ENCODE data around the gene PEAR1.
A peak's percentile ranks its signal among the peaks of the same experiment; 100 is the strongest.

Gene PEAR1

DNA sequence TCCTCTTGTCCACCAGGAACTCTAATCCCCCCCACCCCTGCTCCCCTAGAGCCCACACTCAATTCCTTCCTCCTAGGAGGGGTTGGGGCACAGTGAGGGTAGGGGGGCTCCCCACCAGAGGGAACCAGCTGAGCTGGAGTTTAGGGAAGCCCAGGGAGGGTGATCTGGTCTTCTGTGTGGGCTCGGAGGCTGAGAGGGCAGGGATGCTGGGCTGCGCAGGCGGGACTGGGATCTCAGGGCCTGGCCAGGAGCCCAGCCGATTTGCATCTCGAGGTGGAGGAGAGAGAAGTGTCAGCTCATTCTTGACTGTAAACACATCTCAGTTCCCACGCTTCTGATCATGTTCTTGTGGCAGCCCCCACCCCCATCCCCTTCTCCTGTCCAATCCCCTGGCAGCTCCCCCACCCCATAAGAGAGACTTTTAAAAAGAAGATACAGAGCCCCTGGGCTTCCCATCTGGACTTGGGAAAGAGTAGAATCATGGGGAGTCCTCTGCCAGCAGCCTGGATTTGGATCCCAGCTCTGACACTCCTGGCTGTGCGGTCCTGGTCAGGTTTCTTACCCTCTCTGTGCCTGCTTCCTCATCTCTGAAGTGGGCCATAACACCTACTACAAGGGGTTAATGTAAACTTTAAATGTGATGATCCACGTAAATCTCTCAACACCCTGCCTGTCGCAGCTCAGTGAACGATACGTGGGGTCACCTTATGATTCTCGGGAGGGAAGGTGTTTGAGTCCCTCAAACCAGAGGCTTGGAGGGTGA, 6.6 kb downstream of the PEAR1 start:
- no peak for DNase-seq
- Mint-ChIP-seq H3K4me1 (peaks cover 17% of the 10 kb centered on the region), H3K9me3 (no peaks in the 10 kb centered on the region), H3K27ac (no peak overlapping the region), H3K27me3 (peaks cover 40% of the 10 kb centered on the region), H3K4me3 (no peak overlapping the region)
- ATAC-seq: no peak

DNA sequence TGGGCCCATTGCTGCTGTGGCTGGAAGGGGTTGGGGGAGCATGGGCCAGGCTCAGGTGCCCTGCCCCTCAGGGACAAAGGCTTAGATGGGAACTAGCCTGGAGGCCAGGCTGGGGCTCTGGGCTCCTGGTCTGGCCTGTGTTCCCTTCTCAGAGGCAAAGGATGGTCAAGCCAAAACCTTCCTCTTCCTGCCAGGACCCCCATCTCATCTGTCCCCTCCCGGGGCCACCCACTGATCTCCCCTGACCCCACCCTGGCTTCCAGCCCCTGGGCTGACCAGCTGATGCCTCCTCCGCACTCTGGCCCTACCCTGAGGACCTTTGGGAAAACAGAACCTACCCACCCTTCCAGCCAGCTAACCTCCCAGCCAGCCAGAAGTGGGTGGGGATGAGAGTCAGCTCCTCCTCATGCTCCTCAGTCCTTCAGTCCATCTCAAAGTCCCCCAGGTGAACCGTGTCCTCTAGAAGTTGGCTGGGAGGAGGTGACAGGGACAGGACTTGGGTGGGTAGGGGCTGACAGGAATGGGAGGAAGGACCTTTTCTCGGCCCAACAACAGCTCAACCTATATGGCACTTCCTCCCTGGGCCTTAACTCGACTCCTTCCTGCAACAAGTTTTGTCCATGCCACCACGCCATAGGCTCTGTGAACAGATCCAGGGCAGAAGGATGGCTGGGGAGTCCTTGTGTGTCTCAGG, 7.5 kb downstream of the PEAR1 start:
- Mint-ChIP-seq H3K4me1 (peaks cover 17% of the 10 kb centered on the region), H3K9me3 (no peaks in the 10 kb centered on the region), H3K27ac (no peak overlapping the region), H3K4me3 (no peak overlapping the region), H3K27me3 (peaks cover 33% of the 10 kb centered on the region)
- no peak for ATAC-seq
- DNase-seq: no peak

DNA sequence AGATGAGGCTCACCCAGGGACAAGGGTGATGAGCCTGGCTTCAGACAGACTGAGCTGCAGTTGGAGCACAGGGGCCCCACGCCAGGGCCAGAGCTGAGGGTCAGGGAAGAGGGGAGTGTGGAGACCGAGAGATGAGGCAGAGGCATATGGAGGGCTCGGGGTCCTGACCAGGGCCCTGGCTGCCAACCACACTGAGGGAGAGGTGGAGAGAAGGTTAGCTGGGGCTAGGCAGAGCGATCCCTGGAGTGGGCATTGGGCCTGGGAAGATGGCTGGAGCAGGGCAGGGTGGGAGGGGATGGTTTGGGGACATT, 8.0 kb downstream of the PEAR1 start:
- H3K27ac Mint-ChIP-seq: no peak overlapping the region
- H3K4me3 Mint-ChIP-seq: no peak overlapping the region
- H3K9me3 Mint-ChIP-seq: no peaks in the 10 kb centered on the region
- peaks cover 28% of the 10 kb centered on the region for H3K27me3 Mint-ChIP-seq
- DNase-seq (no peak), ATAC-seq (no peak)
- peaks cover 17% of the 10 kb centered on the region for H3K4me1 Mint-ChIP-seq

DNA sequence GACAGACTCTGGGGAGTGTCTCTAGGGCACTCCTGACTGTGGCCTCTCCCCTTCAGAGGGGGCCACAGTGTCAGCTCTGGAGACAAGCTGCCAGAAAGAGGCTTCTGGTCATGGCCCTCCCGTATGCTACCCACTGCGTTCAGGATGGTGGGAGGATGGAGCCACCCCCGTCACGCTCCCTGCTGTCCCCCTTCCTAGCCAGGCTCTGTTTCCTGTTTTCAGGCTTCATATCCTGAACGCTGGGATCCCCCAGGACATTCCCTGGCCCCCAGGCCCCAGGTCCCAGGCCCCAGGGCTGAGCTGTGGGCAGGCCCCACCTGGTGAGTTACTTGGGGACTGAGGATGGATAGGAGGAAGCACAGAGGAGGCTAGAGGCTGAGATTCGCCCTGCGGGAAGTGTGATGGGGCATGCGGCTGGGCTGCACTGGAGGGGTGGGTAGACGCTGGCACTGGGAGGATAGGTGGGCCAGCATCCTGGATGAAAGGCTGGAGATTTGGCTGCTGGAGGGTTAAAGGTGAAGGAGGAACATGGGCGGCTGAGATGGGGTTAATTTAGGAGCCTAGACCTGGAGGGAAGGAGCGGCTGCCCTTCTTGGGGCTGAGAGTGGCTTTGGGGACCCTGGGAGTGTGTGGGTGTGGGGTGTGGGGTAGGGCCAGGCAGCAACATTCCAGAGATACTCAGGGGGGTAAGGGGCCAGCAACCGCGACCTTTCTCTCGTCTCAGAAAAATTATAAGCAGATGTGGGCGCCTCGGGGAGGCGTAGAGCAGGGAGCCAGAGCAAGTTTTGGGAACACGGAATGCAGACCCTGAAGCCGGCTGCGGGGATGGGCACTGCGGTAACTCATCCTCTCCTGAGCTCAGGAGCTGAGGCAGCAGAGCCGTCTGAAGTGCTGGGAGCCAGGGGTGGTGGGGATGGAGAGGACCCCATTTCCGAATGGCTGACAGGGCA, 8.7 kb downstream of the PEAR1 start:
- Mint-ChIP-seq H3K27ac (no peak overlapping the region), H3K27me3 (peaks cover 21% of the 10 kb centered on the region), H3K4me1 (peaks cover 20% of the 10 kb centered on the region), H3K9me3 (no peaks in the 10 kb centered on the region), H3K4me3 (no peak overlapping the region)
- no peak for DNase-seq
- no peak for ATAC-seq

DNA sequence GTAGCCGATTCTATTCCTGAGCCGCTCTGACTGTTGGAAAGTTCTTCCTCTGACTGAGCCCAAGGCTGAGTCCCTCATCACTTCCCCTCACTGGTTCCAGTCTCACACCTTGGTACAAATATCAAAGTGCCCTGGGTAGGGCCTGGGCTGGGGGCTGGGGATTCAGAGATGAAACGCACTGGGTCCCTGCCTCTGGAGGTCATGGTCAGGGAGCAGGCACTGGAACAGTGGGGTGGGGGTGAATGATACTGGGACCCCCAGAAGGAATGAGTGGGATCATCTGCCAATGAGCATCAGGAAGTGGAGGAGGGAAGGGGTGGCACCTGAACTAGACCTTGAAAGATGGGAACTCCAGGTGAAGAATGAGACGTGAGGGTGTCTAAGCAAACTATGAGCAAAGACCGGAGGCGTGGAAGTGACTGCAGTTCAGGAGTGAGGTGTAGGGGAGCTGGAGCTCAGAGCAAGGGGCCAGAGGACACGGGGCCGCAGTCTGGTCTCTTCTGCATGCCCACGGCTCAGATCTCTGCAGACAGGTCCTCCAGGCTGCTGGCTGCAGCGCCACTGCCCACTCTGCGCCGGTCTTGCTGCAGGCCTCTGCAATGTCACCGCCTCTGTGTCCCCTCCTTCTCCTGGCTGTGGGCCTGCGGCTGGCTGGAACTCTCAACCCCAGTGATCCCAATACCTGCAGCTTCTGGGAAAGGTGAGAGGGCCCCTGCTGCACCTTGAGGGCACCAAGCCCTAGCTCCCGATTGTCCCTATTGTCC, 10.0 kb downstream of the PEAR1 start:
- no peak overlapping the region for H3K4me3 Mint-ChIP-seq

DNA sequence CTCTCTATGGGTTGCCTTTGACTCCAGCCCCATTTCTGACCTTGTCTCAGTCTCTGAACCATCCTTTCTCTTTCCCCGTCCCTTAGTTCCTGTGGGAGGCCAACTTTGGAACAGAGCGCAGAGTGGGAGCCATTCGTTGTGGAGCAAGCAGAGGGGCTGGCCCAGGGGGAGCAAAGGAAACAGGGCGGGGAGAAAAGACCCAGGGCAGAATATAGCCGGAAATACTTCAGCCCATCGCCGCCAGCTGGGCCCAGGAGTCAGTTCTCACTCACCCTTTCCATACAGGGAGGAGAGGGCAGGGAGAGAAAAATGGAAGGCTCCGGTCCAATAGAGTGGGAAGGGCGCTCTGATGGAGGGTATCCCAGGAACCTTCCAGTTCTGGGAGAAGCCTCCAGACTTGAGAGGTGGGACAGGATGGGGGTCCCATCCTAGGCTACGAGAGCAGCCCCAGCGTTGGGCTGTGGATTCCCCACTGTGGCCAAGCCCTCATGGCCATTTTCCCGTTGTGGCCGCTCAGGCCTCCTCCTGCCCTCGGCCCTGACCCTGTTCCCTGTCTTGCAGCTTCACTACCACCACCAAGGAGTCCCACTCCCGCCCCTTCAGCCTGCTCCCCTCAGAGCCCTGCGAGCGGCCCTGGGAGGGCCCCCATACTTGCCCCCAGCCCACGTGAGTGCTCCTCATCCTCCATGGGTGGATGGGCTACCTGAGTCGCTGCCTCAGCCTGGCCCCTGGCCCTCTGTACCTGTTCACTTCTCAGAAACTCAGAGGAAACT, 10.9 kb downstream of the PEAR1 start:
- ATAC-seq (no peak), DNase-seq (no peak)
- Mint-ChIP-seq H3K4me1 (peaks cover 9% of the 10 kb centered on the region), H3K4me3 (no peak overlapping the region), H3K9me3 (no peaks in the 10 kb centered on the region), H3K27ac (no peak overlapping the region), H3K27me3 (no peaks in the 10 kb centered on the region)

More for the DNA sequence above, 10.0 kb downstream of the PEAR1 start:
- DNase-seq: no peak
- ATAC-seq: no peak
- Mint-ChIP-seq H3K27ac (no peak overlapping the region), H3K4me1 (peaks cover 13% of the 10 kb centered on the region), H3K27me3 (peaks cover 8% of the 10 kb centered on the region), H3K9me3 (no peaks in the 10 kb centered on the region)

DNA sequence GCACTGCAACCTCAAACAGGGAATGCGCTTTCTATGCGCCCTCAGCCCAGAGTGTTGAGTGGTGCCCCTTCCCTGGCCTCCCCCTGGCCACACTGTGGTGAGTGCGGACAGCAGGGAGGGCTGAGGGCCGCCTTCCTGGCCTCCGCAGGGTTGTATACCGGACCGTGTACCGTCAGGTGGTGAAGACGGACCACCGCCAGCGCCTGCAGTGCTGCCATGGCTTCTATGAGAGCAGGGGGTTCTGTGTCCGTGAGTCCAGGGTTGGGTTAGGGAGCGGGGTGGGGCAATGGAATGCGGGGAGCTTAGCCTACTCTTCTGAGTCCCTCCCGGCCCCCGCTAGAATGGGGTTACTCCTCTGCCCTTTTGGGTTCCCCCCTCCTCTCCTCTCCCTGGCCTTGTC, 11.7 kb downstream of the PEAR1 start:
- Mint-ChIP-seq H3K9me3 (no peaks in the 10 kb centered on the region), H3K27ac (no peak overlapping the region), H3K4me3 (no peak overlapping the region), H3K4me1 (peaks cover 9% of the 10 kb centered on the region), H3K27me3 (no peaks in the 10 kb centered on the region)
- no peak for ATAC-seq
- DNase-seq: no peak

DNA sequence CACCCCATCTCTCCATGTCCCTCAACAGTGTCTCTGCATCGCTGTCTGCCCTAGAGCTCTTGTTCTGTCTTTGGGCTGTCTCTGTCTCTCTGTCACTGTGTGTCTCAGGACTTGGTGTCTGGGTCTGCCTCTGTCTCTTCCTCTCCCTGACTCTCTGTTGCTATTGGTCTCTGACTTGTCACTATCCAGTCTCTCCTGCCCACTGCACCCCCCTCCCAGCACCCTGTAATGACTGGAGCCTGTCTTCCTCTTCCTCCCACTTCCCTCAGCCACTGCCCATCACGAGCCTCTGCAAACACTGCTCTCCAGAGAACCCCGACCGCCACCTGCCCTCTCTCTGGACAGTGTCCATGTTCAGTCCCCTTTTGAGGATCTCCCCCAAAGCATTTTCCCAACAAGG, 12.1 kb downstream of the PEAR1 start:
- H3K4me3 Mint-ChIP-seq: no peak overlapping the region
- H3K27ac Mint-ChIP-seq: no peak overlapping the region
- no peak for DNase-seq

DNA sequence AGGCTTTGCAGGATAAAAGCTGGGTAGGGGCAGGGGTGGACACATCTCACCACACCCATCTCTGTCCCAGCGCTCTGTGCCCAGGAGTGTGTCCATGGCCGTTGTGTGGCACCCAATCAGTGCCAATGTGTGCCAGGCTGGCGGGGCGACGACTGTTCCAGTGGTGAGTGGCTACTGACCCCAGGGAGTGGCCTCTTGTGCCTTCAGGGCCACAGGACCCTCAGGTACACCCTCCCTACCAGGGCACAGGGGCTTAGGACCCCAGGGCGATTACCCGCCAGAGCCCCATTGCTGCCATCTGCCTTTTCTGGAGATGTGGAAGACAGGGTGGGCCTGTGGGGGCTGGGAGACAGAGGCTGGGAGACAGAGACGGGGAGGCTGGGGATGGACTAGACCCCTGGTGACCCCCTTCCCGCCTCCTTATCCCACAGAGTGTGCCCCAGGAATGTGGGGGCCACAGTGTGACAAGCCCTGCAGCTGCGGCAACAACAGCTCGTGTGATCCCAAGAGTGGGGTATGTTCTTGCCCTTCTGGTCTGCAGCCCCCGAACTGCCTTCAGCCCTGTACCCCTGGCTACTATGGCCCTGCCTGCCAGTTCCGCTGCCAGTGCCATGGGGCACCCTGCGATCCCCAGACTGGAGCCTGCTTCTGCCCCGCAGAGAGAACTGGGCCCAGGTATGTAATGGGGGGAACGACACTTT, 12.8 kb downstream of the PEAR1 start:
- Mint-ChIP-seq H3K4me1 (peaks cover 9% of the 10 kb centered on the region), H3K27ac (no peak overlapping the region), H3K9me3 (no peaks in the 10 kb centered on the region), H3K27me3 (peaks cover 10% of the 10 kb centered on the region), H3K4me3 (no peak overlapping the region)
- ATAC-seq (no peak), DNase-seq (no peak)

More for the DNA sequence above, 12.1 kb downstream of the PEAR1 start:
- Mint-ChIP-seq H3K4me1 (peaks cover 9% of the 10 kb centered on the region), H3K9me3 (no peaks in the 10 kb centered on the region), H3K27me3 (peaks cover 3% of the 10 kb centered on the region)
- ATAC-seq: no peak

DNA sequence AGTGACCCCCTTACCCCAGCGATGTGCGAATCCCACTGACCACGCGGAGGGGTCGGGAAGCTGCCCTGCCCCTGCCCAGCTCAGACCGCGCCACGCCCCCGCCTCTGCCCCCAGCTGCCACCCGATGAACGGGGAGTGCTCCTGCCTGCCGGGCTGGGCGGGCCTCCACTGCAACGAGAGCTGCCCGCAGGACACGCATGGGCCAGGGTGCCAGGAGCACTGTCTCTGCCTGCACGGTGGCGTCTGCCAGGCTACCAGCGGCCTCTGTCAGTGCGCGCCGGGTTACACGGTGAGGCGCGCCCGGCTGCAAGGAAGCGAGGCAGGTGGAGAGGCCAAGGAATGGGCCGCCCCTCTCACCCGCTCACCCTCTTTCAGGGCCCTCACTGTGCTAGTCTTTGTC, 15.0 kb downstream of the PEAR1 start:
- no peaks in the 10 kb centered on the region for H3K9me3 Mint-ChIP-seq

DNA sequence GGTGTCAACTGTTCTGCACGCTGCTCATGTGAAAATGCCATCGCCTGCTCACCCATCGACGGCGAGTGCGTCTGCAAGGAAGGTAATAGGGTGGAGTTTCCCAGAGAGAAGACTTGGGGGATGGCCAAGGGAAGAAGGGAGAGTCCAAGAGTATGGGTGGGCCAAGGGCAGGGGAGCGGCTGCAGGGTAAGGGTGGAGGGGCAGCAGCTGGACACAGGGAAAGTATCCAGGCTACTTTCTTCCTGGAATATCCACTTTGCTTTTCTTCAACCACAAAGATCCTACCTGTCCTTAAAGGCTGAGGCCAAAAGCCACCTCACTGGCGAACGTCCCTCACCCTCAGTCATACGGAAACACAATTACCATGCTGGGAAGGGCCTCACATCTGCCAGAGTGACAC, 15.4 kb downstream of the PEAR1 start:
- H3K9me3 Mint-ChIP-seq: no peaks in the 10 kb centered on the region

More for the DNA sequence above, 15.0 kb downstream of the PEAR1 start:
- no peak overlapping the region for H3K27ac Mint-ChIP-seq
- H3K4me1 Mint-ChIP-seq: peaks cover 9% of the 10 kb centered on the region
- DNase-seq (no peak), ATAC-seq (peak; percentile 8)
- no peak overlapping the region for H3K4me3 Mint-ChIP-seq
- peaks cover 24% of the 10 kb centered on the region for H3K27me3 Mint-ChIP-seq

DNA sequence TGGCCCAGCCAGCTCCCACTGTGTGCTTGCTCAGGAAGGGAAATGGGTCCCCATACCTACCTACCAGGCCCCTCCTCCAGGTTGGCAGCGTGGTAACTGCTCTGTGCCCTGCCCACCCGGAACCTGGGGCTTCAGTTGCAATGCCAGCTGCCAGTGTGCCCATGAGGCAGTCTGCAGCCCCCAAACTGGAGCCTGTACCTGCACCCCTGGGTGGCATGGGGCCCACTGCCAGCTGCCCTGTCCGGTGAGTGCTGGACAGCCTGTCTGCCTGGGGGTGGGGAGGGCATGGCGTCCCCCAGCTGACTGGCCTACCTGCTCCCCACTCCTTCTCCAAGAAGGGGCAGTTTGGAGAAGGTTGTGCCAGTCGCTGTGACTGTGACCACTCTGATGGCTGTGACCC, 16.2 kb downstream of the PEAR1 start:
- H3K27ac Mint-ChIP-seq: no peak overlapping the region
- peaks cover 9% of the 10 kb centered on the region for H3K4me1 Mint-ChIP-seq
- peaks cover 35% of the 10 kb centered on the region for H3K27me3 Mint-ChIP-seq
- ATAC-seq (no peak), DNase-seq (no peak)
- H3K9me3 Mint-ChIP-seq: no peaks in the 10 kb centered on the region
- H3K4me3 Mint-ChIP-seq: no peak overlapping the region

More for the DNA sequence above, 15.4 kb downstream of the PEAR1 start:
- H3K4me1 Mint-ChIP-seq: peaks cover 9% of the 10 kb centered on the region
- H3K27ac Mint-ChIP-seq: no peak overlapping the region
- ATAC-seq: no peak
- H3K4me3 Mint-ChIP-seq: no peak overlapping the region
- DNase-seq: no peak
- peaks cover 28% of the 10 kb centered on the region for H3K27me3 Mint-ChIP-seq

DNA sequence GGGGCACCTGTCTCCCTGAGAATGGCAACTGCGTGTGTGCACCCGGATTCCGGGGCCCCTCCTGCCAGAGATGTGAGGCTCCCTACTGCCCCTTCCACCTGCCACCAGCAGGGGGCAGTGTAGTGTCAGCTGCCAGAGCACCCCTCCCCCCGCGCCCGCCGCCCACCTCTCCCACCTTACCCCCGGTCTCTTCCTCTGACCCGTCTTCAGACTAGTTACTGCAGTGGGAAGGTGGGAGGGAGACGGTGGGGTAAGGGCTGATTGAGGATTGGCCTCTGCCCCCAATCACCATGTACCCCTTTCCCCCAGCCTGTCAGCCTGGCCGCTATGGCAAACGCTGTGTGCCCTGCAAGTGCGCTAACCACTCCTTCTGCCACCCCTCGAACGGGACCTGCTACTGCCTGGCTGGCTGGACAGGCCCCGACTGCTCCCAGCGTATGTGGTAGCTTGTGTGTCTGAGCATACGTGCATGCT, 16.8 kb downstream of the PEAR1 start:
- ATAC-seq: peak; percentile 49
- no peaks in the 10 kb centered on the region for H3K9me3 Mint-ChIP-seq
- H3K4me1 Mint-ChIP-seq: peaks cover 9% of the 10 kb centered on the region
- H3K4me3 Mint-ChIP-seq: no peak overlapping the region
- no peak overlapping the region for H3K27ac Mint-ChIP-seq
- DNase-seq: peak; percentile 60 to 65
- peaks cover 42% of the 10 kb centered on the region for H3K27me3 Mint-ChIP-seq
